Measurements from ENCODE around the gene STAT1.

The STAT1 gene

DNA sequence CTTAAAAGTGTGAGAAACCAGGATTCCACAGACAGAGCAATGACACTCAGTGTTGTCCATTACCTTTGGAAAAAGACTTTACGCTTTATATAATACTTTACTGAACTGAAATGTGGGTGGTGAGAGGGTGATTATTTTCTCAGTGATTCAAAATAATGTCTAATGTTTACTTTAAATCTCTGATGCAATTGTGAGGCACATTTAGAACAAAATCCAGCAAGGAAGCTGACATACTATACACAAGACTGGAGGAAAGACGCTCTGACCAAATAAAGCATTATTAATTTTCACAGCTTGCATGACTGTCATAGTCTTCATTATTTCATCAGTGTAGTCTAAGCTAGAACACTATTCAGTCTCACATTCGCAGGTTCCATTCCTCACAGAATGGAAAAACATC lies 34.1 kb upstream of the STAT1 start:
- Histone ChIP-seq H3K27me3 (ENCODE audit: control insufficient read depth in 1 of 2, insufficient read depth in 2 of 2, low read length in 2 of 2) (no peaks in the 10 kb centered on the region), H3K9ac (ENCODE audit: low read length in 2 of 2) (no peak overlapping the region), H3K36me3 (ENCODE audit: control insufficient read depth in 2 of 2, insufficient read depth in 2 of 2, low read length in 2 of 2) (no peaks in the 10 kb centered on the region), H3K4me3 (ENCODE audit: low read length in 2 of 2) (no peak overlapping the region), H3K27ac (ENCODE audit: low read length) (no peak overlapping the region), H3K9me3 (ENCODE audit: control insufficient read depth in 2 of 2, low read length in 2 of 2) (peaks cover 0 to 3% of the 10 kb centered on the region in 2 donors), H3K4me1 (ENCODE audit: control insufficient read depth, insufficient read depth, low read length) (no peaks in the 10 kb centered on the region)

DNA sequence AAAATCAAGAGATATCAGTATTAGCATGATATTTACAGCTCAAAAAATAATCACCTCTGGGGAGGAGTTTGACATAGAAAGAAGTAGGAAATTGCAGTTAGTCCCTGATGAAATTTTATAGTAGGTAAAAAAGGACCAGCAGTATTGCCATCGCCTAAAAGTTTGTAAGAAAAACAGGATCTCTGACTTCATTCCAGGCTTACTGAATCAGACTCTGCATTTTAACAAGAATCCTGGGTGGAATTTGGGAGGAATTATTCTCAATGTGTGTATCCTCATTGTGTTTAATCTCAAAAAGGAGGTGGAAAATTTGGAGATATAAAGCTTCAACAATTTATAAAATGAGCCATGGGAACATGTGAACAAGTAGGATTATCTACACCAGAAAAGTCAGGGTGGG lies 31.2 kb upstream of the STAT1 start:
- no peaks in the 10 kb centered on the region for H3K36me3 ChIP-seq (ENCODE audit: control insufficient read depth in 2 of 2, insufficient read depth in 2 of 2, low read length in 2 of 2)
- H3K4me1 ChIP-seq (ENCODE audit: control insufficient read depth, insufficient read depth, low read length) = no peaks in the 10 kb centered on the region
- H3K9me3 ChIP-seq (ENCODE audit: control insufficient read depth in 2 of 2, low read length in 2 of 2) = peaks cover 0 to 3% of the 10 kb centered on the region in 2 donors
- H3K27ac ChIP-seq (ENCODE audit: low read length) = no peak overlapping the region
- no peak overlapping the region for H3K9ac ChIP-seq (ENCODE audit: low read length in 2 of 2)
- peaks cover 0 to 3% of the 10 kb centered on the region in 2 donors for H3K27me3 ChIP-seq (ENCODE audit: control insufficient read depth in 1 of 2, insufficient read depth in 2 of 2, low read length in 2 of 2)
- H3K4me3 ChIP-seq (ENCODE audit: low read length in 2 of 2) = no peak overlapping the region

DNA sequence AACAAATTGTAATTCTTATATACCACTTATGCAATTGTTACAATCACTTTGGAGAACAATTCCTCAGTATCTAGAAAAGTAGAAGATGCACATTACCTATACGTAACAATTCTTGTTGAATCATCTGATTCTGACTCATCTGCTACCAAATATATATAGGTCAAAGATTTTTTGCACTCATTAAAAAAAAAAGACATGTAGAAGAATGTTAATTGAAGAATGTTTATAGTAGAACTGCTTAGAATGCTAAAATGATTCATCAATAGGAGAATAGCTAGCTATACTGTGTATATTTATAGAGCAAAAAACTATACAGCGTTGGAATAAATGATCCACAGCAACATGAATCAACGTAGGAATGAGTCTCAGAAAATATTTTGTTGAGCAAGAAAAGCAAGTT lies 29.5 kb upstream of the STAT1 start:
- no peak overlapping the region for H3K9ac ChIP-seq (ENCODE audit: low read length in 2 of 2)
- no peak overlapping the region for H3K27ac ChIP-seq (ENCODE audit: low read length)
- H3K4me3 ChIP-seq (ENCODE audit: low read length in 2 of 2) = no peak overlapping the region
- H3K9me3 ChIP-seq (ENCODE audit: control insufficient read depth in 2 of 2, low read length in 2 of 2) = peaks cover 0 to 3% of the 10 kb centered on the region in 2 donors
- H3K27me3 ChIP-seq (ENCODE audit: control insufficient read depth in 1 of 2, insufficient read depth in 2 of 2, low read length in 2 of 2) = peaks cover 0 to 3% of the 10 kb centered on the region in 2 donors
- H3K36me3 ChIP-seq (ENCODE audit: control insufficient read depth in 2 of 2, insufficient read depth in 2 of 2, low read length in 2 of 2) = no peaks in the 10 kb centered on the region
- no peaks in the 10 kb centered on the region for H3K4me1 ChIP-seq (ENCODE audit: control insufficient read depth, insufficient read depth, low read length)

DNA sequence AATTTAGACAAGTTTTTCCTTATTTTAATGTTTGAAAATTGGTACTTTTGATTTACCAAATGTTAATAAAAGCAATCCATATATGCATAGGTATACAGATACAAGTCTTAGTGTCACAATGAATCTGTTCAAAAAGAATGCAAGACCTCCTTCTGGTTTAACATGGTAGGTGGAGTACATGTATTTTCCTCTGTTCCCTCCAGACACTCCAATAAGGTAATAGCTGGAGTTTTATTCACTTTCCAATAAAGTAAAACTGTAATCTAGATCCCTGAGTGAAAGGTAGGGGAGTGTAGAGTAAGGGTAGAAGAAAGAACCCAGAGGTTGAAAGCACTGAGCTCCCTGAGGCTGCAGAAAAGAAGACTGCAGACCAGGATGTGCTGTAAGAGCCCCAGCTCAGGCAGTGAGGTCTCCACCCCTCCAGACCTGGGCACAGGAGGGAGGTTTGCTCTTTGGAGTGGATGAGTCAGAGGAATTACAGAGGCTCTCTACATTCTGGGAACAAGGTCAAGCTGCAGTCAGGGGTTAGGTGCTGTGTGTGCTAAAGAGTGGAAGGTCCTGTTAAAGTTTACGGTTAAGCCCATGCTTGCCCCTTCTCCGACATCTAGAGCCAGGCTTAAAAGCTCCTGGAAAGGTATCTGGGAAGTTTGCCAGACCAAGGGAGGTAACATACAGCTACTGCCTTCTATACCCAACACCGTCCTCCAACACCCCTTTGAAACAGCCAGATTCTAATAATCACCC lies 27.6 kb upstream of the STAT1 start:
- H3K4me3 ChIP-seq (ENCODE audit: low read length in 2 of 2) = no peak overlapping the region

DNA sequence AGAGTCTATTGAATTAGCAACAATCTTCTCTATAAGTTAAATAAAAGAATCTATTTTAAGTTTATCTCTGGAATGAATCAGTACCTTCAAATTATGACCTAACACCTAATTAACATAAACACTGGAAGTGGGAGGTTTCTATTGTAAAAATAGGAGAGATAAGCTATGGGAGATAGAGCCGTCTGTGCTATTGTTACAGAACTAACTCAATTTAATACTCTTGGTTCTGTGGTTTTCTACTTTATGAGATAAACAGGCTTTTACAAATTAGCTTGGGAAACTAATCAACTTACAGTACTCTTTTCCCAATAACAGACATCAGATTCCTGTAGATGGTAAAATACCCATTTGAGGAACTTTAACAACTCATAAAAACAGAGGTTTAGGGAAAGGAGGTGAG lies 25.6 kb upstream of the STAT1 start:
- Histone ChIP-seq H3K4me1 (ENCODE audit: control insufficient read depth, insufficient read depth, low read length) (no peaks in the 10 kb centered on the region), H3K9ac (ENCODE audit: low read length in 2 of 2) (no peak overlapping the region), H3K27me3 (ENCODE audit: control insufficient read depth in 1 of 2, insufficient read depth in 2 of 2, low read length in 2 of 2) (peaks cover 0 to 3% of the 10 kb centered on the region in 2 donors), H3K27ac (ENCODE audit: low read length) (no peak overlapping the region), H3K4me3 (ENCODE audit: low read length in 2 of 2) (no peak overlapping the region), H3K36me3 (ENCODE audit: control insufficient read depth in 2 of 2, insufficient read depth in 2 of 2, low read length in 2 of 2) (no peaks in the 10 kb centered on the region), H3K9me3 (ENCODE audit: control insufficient read depth in 2 of 2, low read length in 2 of 2) (peaks cover 0 to 3% of the 10 kb centered on the region in 2 donors)

More for the DNA sequence above, 27.6 kb upstream of the STAT1 start:
- Histone ChIP-seq H3K9me3 (ENCODE audit: control insufficient read depth in 2 of 2, low read length in 2 of 2) (peaks cover 0 to 3% of the 10 kb centered on the region in 2 donors), H3K27me3 (ENCODE audit: control insufficient read depth in 1 of 2, insufficient read depth in 2 of 2, low read length in 2 of 2) (peaks cover 0 to 3% of the 10 kb centered on the region in 2 donors), H3K9ac (ENCODE audit: low read length in 2 of 2) (no peak overlapping the region), H3K36me3 (ENCODE audit: control insufficient read depth in 2 of 2, insufficient read depth in 2 of 2, low read length in 2 of 2) (no peaks in the 10 kb centered on the region), H3K27ac (ENCODE audit: low read length) (no peak overlapping the region), H3K4me1 (ENCODE audit: control insufficient read depth, insufficient read depth, low read length) (no peaks in the 10 kb centered on the region)

DNA sequence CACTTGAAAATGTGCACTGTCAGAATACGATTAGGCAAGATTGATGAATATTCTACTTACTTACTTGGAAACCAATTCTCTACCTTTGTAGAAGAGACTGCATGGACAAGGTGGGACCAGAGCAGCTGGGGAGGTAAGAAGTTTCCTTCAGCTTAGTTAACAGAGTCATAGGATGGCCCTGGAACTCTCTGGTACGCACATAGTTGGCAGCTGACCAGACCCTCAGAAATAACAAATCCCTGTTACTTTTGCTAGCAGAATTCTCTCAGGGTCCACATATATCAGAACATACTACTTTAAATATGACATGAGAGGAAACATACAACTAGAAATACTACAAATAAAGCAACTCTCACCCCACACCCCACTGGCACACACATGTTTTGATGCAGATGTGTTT lies 24.8 kb upstream of the STAT1 start:
- no peak overlapping the region for H3K9ac ChIP-seq (ENCODE audit: low read length in 2 of 2)
- no peak overlapping the region for H3K27ac ChIP-seq (ENCODE audit: low read length)
- H3K36me3 ChIP-seq (ENCODE audit: control insufficient read depth in 2 of 2, insufficient read depth in 2 of 2, low read length in 2 of 2) = no peaks in the 10 kb centered on the region
- no peaks in the 10 kb centered on the region for H3K4me1 ChIP-seq (ENCODE audit: control insufficient read depth, insufficient read depth, low read length)
- H3K27me3 ChIP-seq (ENCODE audit: control insufficient read depth in 1 of 2, insufficient read depth in 2 of 2, low read length in 2 of 2) = peaks cover 0 to 3% of the 10 kb centered on the region in 2 donors
- H3K4me3 ChIP-seq (ENCODE audit: low read length in 2 of 2) = no peak overlapping the region
- H3K9me3 ChIP-seq (ENCODE audit: control insufficient read depth in 2 of 2, low read length in 2 of 2) = no peaks in the 10 kb centered on the region

DNA sequence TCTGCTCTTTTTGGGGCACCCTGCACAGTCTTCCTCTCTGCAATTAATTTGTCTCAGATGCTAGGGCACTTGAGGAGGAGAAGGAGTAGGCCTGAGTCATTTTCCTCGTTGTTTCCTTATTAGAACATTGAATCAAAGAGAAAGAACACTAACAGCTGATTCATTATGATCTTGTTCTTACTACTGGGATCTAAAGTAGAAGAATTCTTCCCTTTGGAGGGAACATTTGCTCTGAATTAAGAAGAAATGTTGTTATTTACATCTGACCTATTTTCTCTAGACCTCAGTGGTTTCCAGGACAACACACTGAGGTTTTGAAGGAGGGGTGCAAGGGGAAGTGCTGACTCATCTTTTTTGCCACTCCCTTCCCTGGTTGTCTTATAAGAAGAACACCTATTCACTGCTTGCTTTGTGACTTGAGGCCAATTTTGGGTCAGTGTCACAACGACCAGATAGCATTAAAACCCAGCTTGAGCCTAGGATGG lies 24.3 kb upstream of the STAT1 start:
- Histone ChIP-seq H3K9ac (ENCODE audit: low read length in 2 of 2) (no peak overlapping the region), H3K27me3 (ENCODE audit: control insufficient read depth in 1 of 2, insufficient read depth in 2 of 2, low read length in 2 of 2) (peaks cover 0 to 3% of the 10 kb centered on the region in 2 donors), H3K4me1 (ENCODE audit: control insufficient read depth, insufficient read depth, low read length) (no peaks in the 10 kb centered on the region), H3K4me3 (ENCODE audit: low read length in 2 of 2) (no peak overlapping the region), H3K9me3 (ENCODE audit: control insufficient read depth in 2 of 2, low read length in 2 of 2) (no peaks in the 10 kb centered on the region), H3K36me3 (ENCODE audit: control insufficient read depth in 2 of 2, insufficient read depth in 2 of 2, low read length in 2 of 2) (no peaks in the 10 kb centered on the region), H3K27ac (ENCODE audit: low read length) (no peak overlapping the region)

DNA sequence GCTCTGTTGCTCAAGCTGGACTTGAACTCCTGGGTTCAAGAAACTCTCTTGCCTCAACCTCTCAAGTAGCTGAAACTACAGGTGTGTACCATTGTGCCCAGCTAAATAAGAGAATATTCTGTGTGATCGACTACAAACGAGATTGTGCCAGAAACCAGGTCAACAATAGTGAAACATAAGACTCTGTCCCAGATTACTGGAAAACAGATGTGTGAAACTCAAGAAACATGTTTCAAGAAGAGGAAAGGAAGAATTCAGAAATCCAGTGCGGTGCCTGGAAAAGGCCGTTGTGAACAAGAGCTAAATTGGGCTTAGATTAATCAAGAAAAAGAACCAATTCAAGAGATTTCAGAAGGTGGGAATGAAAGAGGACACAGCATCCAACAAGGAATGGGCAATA lies 23.4 kb upstream of the STAT1 start:
- no peak overlapping the region for H3K9ac ChIP-seq (ENCODE audit: low read length in 2 of 2)
- peaks cover 0 to 3% of the 10 kb centered on the region in 2 donors for H3K27me3 ChIP-seq (ENCODE audit: control insufficient read depth in 1 of 2, insufficient read depth in 2 of 2, low read length in 2 of 2)
- no peak overlapping the region for H3K27ac ChIP-seq (ENCODE audit: low read length)
- H3K4me3 ChIP-seq (ENCODE audit: low read length in 2 of 2) = no peak overlapping the region
- no peaks in the 10 kb centered on the region for H3K4me1 ChIP-seq (ENCODE audit: control insufficient read depth, insufficient read depth, low read length)
- H3K9me3 ChIP-seq (ENCODE audit: control insufficient read depth in 2 of 2, low read length in 2 of 2) = no peaks in the 10 kb centered on the region
- H3K36me3 ChIP-seq (ENCODE audit: control insufficient read depth in 2 of 2, insufficient read depth in 2 of 2, low read length in 2 of 2) = no peaks in the 10 kb centered on the region

DNA sequence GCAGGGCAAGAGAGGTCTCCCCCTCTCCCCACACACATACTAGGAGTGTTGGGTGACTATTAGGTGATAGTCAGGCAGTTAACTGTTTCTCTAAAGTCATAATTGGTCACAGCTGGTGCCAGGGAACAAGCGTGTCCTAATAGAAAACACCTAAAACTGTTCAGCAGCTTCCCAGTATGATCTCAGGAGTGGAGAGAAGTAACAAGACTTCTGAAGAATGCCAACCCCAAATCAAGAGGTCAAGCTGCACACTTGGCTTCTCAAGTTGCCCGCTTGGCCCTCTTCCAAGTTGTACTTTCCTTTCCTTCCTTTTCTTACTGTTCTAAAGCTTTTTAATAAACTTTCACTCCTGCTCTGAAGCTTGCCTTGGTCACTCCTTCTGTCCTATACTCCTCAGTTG lies 22.4 kb upstream of the STAT1 start:
- Histone ChIP-seq H3K9ac (ENCODE audit: low read length in 2 of 2) (no peak overlapping the region), H3K36me3 (ENCODE audit: control insufficient read depth in 2 of 2, insufficient read depth in 2 of 2, low read length in 2 of 2) (no peaks in the 10 kb centered on the region), H3K27me3 (ENCODE audit: control insufficient read depth in 1 of 2, insufficient read depth in 2 of 2, low read length in 2 of 2) (no peaks in the 10 kb centered on the region), H3K27ac (ENCODE audit: low read length) (no peak overlapping the region), H3K4me3 (ENCODE audit: low read length in 2 of 2) (no peak overlapping the region), H3K4me1 (ENCODE audit: control insufficient read depth, insufficient read depth, low read length) (no peaks in the 10 kb centered on the region), H3K9me3 (ENCODE audit: control insufficient read depth in 2 of 2, low read length in 2 of 2) (no peaks in the 10 kb centered on the region)

DNA sequence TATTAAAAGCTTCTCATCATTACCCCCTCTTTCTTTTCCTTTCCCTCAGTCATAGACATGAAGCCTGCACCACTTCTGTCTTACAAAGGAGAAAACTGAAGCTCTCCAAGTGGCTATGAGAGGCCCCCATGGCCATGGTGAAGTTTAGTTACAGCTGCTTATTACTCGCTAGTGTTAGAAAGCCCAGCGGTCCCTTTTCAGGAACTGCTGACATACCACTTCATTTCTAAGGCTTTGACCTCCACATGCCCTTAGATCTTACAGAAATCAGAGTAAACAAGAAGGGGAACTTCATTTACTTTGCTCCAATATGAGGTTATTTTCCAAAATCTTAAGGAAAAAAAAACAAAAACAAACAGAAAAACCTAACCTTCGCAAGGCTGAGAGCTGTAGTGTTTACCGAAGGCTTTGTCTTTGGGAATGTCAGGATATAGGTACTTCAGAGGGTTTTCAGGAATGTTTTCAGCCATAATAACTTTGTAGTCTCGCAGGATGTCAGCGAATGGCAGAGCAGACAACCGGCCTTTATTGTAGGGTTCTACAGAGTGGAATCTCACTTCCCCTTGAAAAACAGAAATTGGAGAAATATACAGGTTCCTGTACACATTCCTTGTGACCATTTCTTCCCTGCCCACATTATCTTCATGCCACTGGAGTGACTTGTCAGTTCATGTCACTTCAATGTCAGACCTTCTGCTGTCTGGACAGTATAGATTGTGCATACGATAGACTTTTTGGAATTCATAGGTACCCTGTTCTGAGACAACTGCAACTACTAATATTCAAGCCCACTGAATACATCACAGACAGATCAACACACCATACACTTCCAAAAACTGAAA lies 18.8 kb upstream of the STAT1 start:
- H3K9me3 ChIP-seq (ENCODE audit: control insufficient read depth in 2 of 2, low read length in 2 of 2) = no peaks in the 10 kb centered on the region
- H3K9ac ChIP-seq (ENCODE audit: low read length in 2 of 2) = no peak overlapping the region
- no peak overlapping the region for H3K4me3 ChIP-seq (ENCODE audit: low read length in 2 of 2)
- no peaks in the 10 kb centered on the region for H3K27me3 ChIP-seq (ENCODE audit: control insufficient read depth in 1 of 2, insufficient read depth in 2 of 2, low read length in 2 of 2)
- no peaks in the 10 kb centered on the region for H3K4me1 ChIP-seq (ENCODE audit: control insufficient read depth, insufficient read depth, low read length)
- H3K27ac ChIP-seq (ENCODE audit: low read length) = no peak overlapping the region
- no peaks in the 10 kb centered on the region for H3K36me3 ChIP-seq (ENCODE audit: control insufficient read depth in 2 of 2, insufficient read depth in 2 of 2, low read length in 2 of 2)

DNA sequence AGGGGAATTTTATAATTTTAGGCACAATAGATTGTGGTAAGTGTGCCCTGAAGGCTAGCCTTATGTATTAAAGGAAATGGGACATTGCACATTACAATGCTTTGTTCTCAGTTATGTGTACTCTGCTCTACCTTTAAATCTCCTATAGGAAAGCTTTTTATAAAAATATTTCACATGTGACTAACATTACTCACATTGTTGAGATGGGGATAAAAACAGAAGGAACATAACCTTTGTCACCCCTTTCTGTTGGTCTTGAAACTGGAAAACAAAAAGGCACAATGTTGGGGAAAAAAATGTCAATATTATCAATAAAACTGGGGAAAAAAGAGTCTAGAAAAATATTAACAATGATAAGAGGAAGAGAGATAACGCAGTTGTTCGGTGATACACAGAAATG lies 17.3 kb upstream of the STAT1 start:
- no peaks in the 10 kb centered on the region for H3K4me1 ChIP-seq (ENCODE audit: control insufficient read depth, insufficient read depth, low read length)

More for the DNA sequence above, 17.3 kb upstream of the STAT1 start:
- Histone ChIP-seq H3K36me3 (ENCODE audit: control insufficient read depth in 2 of 2, insufficient read depth in 2 of 2, low read length in 2 of 2) (no peaks in the 10 kb centered on the region), H3K27ac (ENCODE audit: low read length) (no peak overlapping the region), H3K9ac (ENCODE audit: low read length in 2 of 2) (no peak overlapping the region), H3K4me3 (ENCODE audit: low read length in 2 of 2) (no peak overlapping the region), H3K9me3 (ENCODE audit: control insufficient read depth in 2 of 2, low read length in 2 of 2) (no peaks in the 10 kb centered on the region), H3K27me3 (ENCODE audit: control insufficient read depth in 1 of 2, insufficient read depth in 2 of 2, low read length in 2 of 2) (no peaks in the 10 kb centered on the region)

Data from stomach smooth muscle (tissue), 2 donors.